ENCODE data around the gene DGCR8.

DGCR8 gene

GRCh38 chr22:20089977-20090729 lies 10.1 kb downstream of the DGCR8 start:
- Histone ChIP-seq H3K18ac (ENCODE audit: low read length) (no peak overlapping the region), H3K9me3 (ENCODE audit: insufficient read depth, low read depth, low read length) (no peaks in the 10 kb centered on the region), H3K36me3 (ENCODE audit: control insufficient read depth in 1 of 2, insufficient read depth in 2 of 2, low read length in 2 of 2) (peaks cover 84 to 91% of the 10 kb centered on the region in 2 experiments), H2AK5ac (ENCODE audit: low read length) (no peak overlapping the region), H3K4me1 (ENCODE audit: control insufficient read depth in 1 of 2, insufficient read depth in 2 of 2, low read length in 2 of 2) (peaks cover 0 to under 1% of the 10 kb centered on the region in 2 experiments), H3K14ac (ENCODE audit: low read length) (no peak overlapping the region), H3K4me3 (ENCODE audit: low read depth, low read length) (no peak overlapping the region), H3K4me2 (ENCODE audit: low read length) (no peak overlapping the region), H4K8ac (ENCODE audit: low read depth, low read length) (no peak overlapping the region), H3K79me2 (ENCODE audit: control insufficient read depth, insufficient read depth, low read length, poor library complexity) (no peaks in the 10 kb centered on the region), H3K79me1 (ENCODE audit: low read length) (no peaks in the 10 kb centered on the region), H3K23ac (ENCODE audit: low read length) (no peak overlapping the region), H2BK12ac (ENCODE audit: low read length) (no peak overlapping the region), H2AFZ (ENCODE audit: insufficient read depth, low read length, poor library complexity) (no peak overlapping the region), H3K27ac (ENCODE audit: low read depth, low read length) (no peak overlapping the region), H2BK120ac (ENCODE audit: insufficient read depth, low read length, poor library complexity) (no peak overlapping the region), H4K12ac (ENCODE audit: low read depth, low read length) (no peak overlapping the region), H3K4ac (ENCODE audit: low read depth, low read length) (no peak overlapping the region), H2BK5ac (ENCODE audit: low read depth, low read length, poor library complexity) (no peak overlapping the region), H3K9ac (ENCODE audit: low read length) (no peak overlapping the region), H4K91ac (ENCODE audit: low read depth, low read length) (no peak overlapping the region), H3K27me3 (ENCODE audit: insufficient read depth, low read length) (no peaks in the 10 kb centered on the region)
- WGBS (ENCODE audit: extremely low coverage, insufficient coverage, insufficient read length) = no CpG with 5 or more reads among the region's 11 CpGs
- no peak for DNase-seq

GRCh38 chr22:20090730-20091240 lies 10.7 kb downstream of the DGCR8 start:
- H3K9ac ChIP-seq (ENCODE audit: low read length) = no peak overlapping the region
- no peak overlapping the region for H2BK5ac ChIP-seq (ENCODE audit: low read depth, low read length, poor library complexity)
- no peaks in the 10 kb centered on the region for H3K4me1 ChIP-seq (ENCODE audit: control insufficient read depth in 1 of 2, insufficient read depth in 2 of 2, low read length in 2 of 2)
- H4K8ac ChIP-seq (ENCODE audit: low read depth, low read length) = no peak overlapping the region
- H2AK5ac ChIP-seq (ENCODE audit: low read length) = no peak overlapping the region
- DNase-seq = no peak
- WGBS (ENCODE audit: extremely low coverage, insufficient coverage, insufficient read length) = no CpG with 5 or more reads among the region's 9 CpGs
- no peak overlapping the region for H3K4me2 ChIP-seq (ENCODE audit: low read length)
- no peaks in the 10 kb centered on the region for H3K79me2 ChIP-seq (ENCODE audit: control insufficient read depth, insufficient read depth, low read length, poor library complexity)
- no peaks in the 10 kb centered on the region for H3K9me3 ChIP-seq (ENCODE audit: insufficient read depth, low read depth, low read length)
- H2BK12ac ChIP-seq (ENCODE audit: low read length) = no peak overlapping the region
- H4K91ac ChIP-seq (ENCODE audit: low read depth, low read length) = no peak overlapping the region
- H4K12ac ChIP-seq (ENCODE audit: low read depth, low read length) = no peak overlapping the region
- H3K4ac ChIP-seq (ENCODE audit: low read depth, low read length) = no peak overlapping the region
- no peak overlapping the region for H3K27ac ChIP-seq (ENCODE audit: low read depth, low read length)
- H3K27me3 ChIP-seq (ENCODE audit: insufficient read depth, low read length) = no peaks in the 10 kb centered on the region
- H3K23ac ChIP-seq (ENCODE audit: low read length) = no peak overlapping the region
- H3K18ac ChIP-seq (ENCODE audit: low read length) = no peak overlapping the region
- H2BK120ac ChIP-seq (ENCODE audit: insufficient read depth, low read length, poor library complexity) = no peak overlapping the region
- H3K4me3 ChIP-seq (ENCODE audit: low read depth, low read length) = no peak overlapping the region
- no peak overlapping the region for H3K14ac ChIP-seq (ENCODE audit: low read length)
- no peak overlapping the region for H2AFZ ChIP-seq (ENCODE audit: insufficient read depth, low read length, poor library complexity)
- H3K36me3 ChIP-seq (ENCODE audit: control insufficient read depth in 1 of 2, insufficient read depth in 2 of 2, low read length in 2 of 2) = peaks cover 84 to 95% of the 10 kb centered on the region in 2 experiments
- H3K79me1 ChIP-seq (ENCODE audit: low read length) = no peaks in the 10 kb centered on the region

- no peaks in the 10 kb centered on the region for H3K9me3 ChIP-seq (ENCODE audit: insufficient read depth, low read depth, low read length)
Measured at GRCh38 chr22:20091690-20092476, 11.8 kb downstream of the DGCR8 start.

GRCh38 chr22:20092477-20092854 lies 12.4 kb downstream of the DGCR8 start:
- peaks cover 70 to 83% of the 10 kb centered on the region in 2 experiments for H3K36me3 ChIP-seq (ENCODE audit: control insufficient read depth in 1 of 2, insufficient read depth in 2 of 2, low read length in 2 of 2)
- WGBS (ENCODE audit: extremely low coverage, insufficient coverage, insufficient read length) = no CpG with 5 or more reads among the region's 11 CpGs
- no peak overlapping the region for H3K14ac ChIP-seq (ENCODE audit: low read length)
- no peak overlapping the region for H3K4ac ChIP-seq (ENCODE audit: low read depth, low read length)
- no peak overlapping the region for H3K4me3 ChIP-seq (ENCODE audit: low read depth, low read length)
- H4K12ac ChIP-seq (ENCODE audit: low read depth, low read length) = no peak overlapping the region
- no peak overlapping the region for H2AK5ac ChIP-seq (ENCODE audit: low read length)
- H3K18ac ChIP-seq (ENCODE audit: low read length) = no peak overlapping the region
- no peaks in the 10 kb centered on the region for H3K4me1 ChIP-seq (ENCODE audit: control insufficient read depth in 1 of 2, insufficient read depth in 2 of 2, low read length in 2 of 2)
- H2BK12ac ChIP-seq (ENCODE audit: low read length) = no peak overlapping the region
- no peak overlapping the region for H3K9ac ChIP-seq (ENCODE audit: low read length)
- H2BK5ac ChIP-seq (ENCODE audit: low read depth, low read length, poor library complexity) = no peak overlapping the region
- no peak overlapping the region for H4K8ac ChIP-seq (ENCODE audit: low read depth, low read length)
- H3K4me2 ChIP-seq (ENCODE audit: low read length) = no peak overlapping the region
- H2AFZ ChIP-seq (ENCODE audit: insufficient read depth, low read length, poor library complexity) = no peak overlapping the region
- H3K27me3 ChIP-seq (ENCODE audit: insufficient read depth, low read length) = no peaks in the 10 kb centered on the region
- no peak overlapping the region for H3K27ac ChIP-seq (ENCODE audit: low read depth, low read length)
- H3K79me1 ChIP-seq (ENCODE audit: low read length) = no peaks in the 10 kb centered on the region
- no peak overlapping the region for H2BK120ac ChIP-seq (ENCODE audit: insufficient read depth, low read length, poor library complexity)
- no peaks in the 10 kb centered on the region for H3K9me3 ChIP-seq (ENCODE audit: insufficient read depth, low read depth, low read length)
- no peak for DNase-seq
- H3K23ac ChIP-seq (ENCODE audit: low read length) = no peak overlapping the region
- H3K79me2 ChIP-seq (ENCODE audit: control insufficient read depth, insufficient read depth, low read length, poor library complexity) = no peaks in the 10 kb centered on the region
- no peak overlapping the region for H4K91ac ChIP-seq (ENCODE audit: low read depth, low read length)

More at GRCh38 chr22:20091690-20092476, 11.8 kb downstream of the DGCR8 start:
- Histone ChIP-seq H3K4me3 (ENCODE audit: low read depth, low read length) (no peak overlapping the region), H2BK5ac (ENCODE audit: low read depth, low read length, poor library complexity) (no peak overlapping the region), H3K79me2 (ENCODE audit: control insufficient read depth, insufficient read depth, low read length, poor library complexity) (no peaks in the 10 kb centered on the region), H4K8ac (ENCODE audit: low read depth, low read length) (no peak overlapping the region), H3K4me2 (ENCODE audit: low read length) (no peak overlapping the region), H3K18ac (ENCODE audit: low read length) (no peak overlapping the region), H2BK12ac (ENCODE audit: low read length) (no peak overlapping the region), H3K27me3 (ENCODE audit: insufficient read depth, low read length) (no peaks in the 10 kb centered on the region), H3K4me1 (ENCODE audit: control insufficient read depth in 1 of 2, insufficient read depth in 2 of 2, low read length in 2 of 2) (no peaks in the 10 kb centered on the region), H3K27ac (ENCODE audit: low read depth, low read length) (no peak overlapping the region), H3K79me1 (ENCODE audit: low read length) (no peaks in the 10 kb centered on the region), H2AK5ac (ENCODE audit: low read length) (no peak overlapping the region), H3K4ac (ENCODE audit: low read depth, low read length) (no peak overlapping the region), H2AFZ (ENCODE audit: insufficient read depth, low read length, poor library complexity) (no peak overlapping the region), H4K91ac (ENCODE audit: low read depth, low read length) (no peak overlapping the region), H3K23ac (ENCODE audit: low read length) (no peak overlapping the region), H3K9ac (ENCODE audit: low read length) (no peak overlapping the region), H4K12ac (ENCODE audit: low read depth, low read length) (no peak overlapping the region), H2BK120ac (ENCODE audit: insufficient read depth, low read length, poor library complexity) (no peak overlapping the region), H3K36me3 (ENCODE audit: control insufficient read depth in 1 of 2, insufficient read depth in 2 of 2, low read length in 2 of 2) (peaks cover 75 to 89% of the 10 kb centered on the region in 2 experiments), H3K14ac (ENCODE audit: low read length) (no peak overlapping the region)
- no CpG with 5 or more reads among the region's 16 CpGs for WGBS (ENCODE audit: extremely low coverage, insufficient coverage, insufficient read length)
- no peak for DNase-seq
